ENCODE measurements around the gene RABAC1.
"Not testable (repeated sequence)": the region's sequence is repeated elsewhere in the genome, so short reads cannot be mapped to it uniquely, and the experiment has no call there.

Gene RABAC1

GRCh38 chr19:41959056-41960053, at the start of gene RABAC1:
Gene RABAC1 (minus strand): TSS chr19:41959321. CDS start chr19:41959292, 29 bp downstream.
- peak; percentile 80 for DNase-seq (ENCODE audit: low read depth)

- no peak for DNase-seq (ENCODE audit: low read depth)
These were observed 47.4 kb upstream of the RABAC1 start for GRCh38 chr19:42006569-42006968.

- DNase-seq (ENCODE audit: low read depth), result no peak
These were observed 46.4 kb upstream of the RABAC1 start for GRCh38 chr19:42005504-42005903.

GRCh38 chr19:42003506-42004294, 44.6 kb upstream of the RABAC1 start:
- no peak for DNase-seq (ENCODE audit: low read depth)

GRCh38 chr19:41999878-42000208, 40.7 kb upstream of the RABAC1 start:
- DNase-seq (ENCODE audit: low read depth), result no peak

GRCh38 chr19:41999071-41999877, 40.2 kb upstream of the RABAC1 start:
- no peak for DNase-seq (ENCODE audit: low read depth)

GRCh38 chr19:41998246-41999020, 39.3 kb upstream of the RABAC1 start:
- DNase-seq (ENCODE audit: low read depth), result no peak

GRCh38 chr19:41997851-41998229, 38.7 kb upstream of the RABAC1 start:
- no peak for DNase-seq (ENCODE audit: low read depth)

- DNase-seq (ENCODE audit: low read depth), result peak; percentile 24
These were observed 38.2 kb upstream of the RABAC1 start for GRCh38 chr19:41997121-41997850.

GRCh38 chr19:41995959-41996797, 37.1 kb upstream of the RABAC1 start:
- DNase-seq (ENCODE audit: low read depth), result no peak

GRCh38 chr19:41994994-41995958, 36.2 kb upstream of the RABAC1 start:
- DNase-seq (ENCODE audit: low read depth), result no peak

GRCh38 chr19:41994521-41994971, 35.4 kb upstream of the RABAC1 start:
- DNase-seq (ENCODE audit: low read depth), result no peak

GRCh38 chr19:41993612-41994483, 34.7 kb upstream of the RABAC1 start, which contains the start of gene ATP1A3:
Gene ATP1A3 (minus strand): TSS chr19:41994230. CDS start chr19:41994076, 154 bp downstream.
- DNase-seq (ENCODE audit: low read depth), result peak; percentile 33

- DNase-seq (ENCODE audit: low read depth), result not testable (repeated sequence)
These were observed 32.9 kb upstream of the RABAC1 start for GRCh38 chr19:41991925-41992569.

- no peak for DNase-seq (ENCODE audit: low read depth)
These were observed 31.9 kb upstream of the RABAC1 start for GRCh38 chr19:41991025-41991424.

GRCh38 chr19:41990615-41991014, 31.5 kb upstream of the RABAC1 start:
- DNase-seq (ENCODE audit: low read depth), result no peak

GRCh38 chr19:41990028-41990427, 30.9 kb upstream of the RABAC1 start:
- no peak for DNase-seq (ENCODE audit: low read depth)
